ENCODE data around the gene KREMEN1. TPM values are rescaled to one million over a fixed set of nuclear protein-coding genes. Genes with fewer than 3 reads are reported as not detected.

Gene KREMEN1
- total RNA-seq, 1 donor from 2014 or later = 113 TPM

- DNase-seq = no peak
Observed at GRCh38 chr22:29049655-29050263, 23.1 kb upstream of the KREMEN1 start.

GRCh38 chr22:29050457-29050856 is 22.4 kb upstream of the KREMEN1 start:
- peak; percentile 40 for DNase-seq

- no peak for DNase-seq
Observed at GRCh38 chr22:29053048-29053702, 19.7 kb upstream of the KREMEN1 start.

- DNase-seq = no peak
Observed at GRCh38 chr22:29054251-29054767, 18.5 kb upstream of the KREMEN1 start.

- DNase-seq = peak; percentile 86
Observed at GRCh38 chr22:29055192-29055830, 17.5 kb upstream of the KREMEN1 start.

- DNase-seq = no peak
Observed at GRCh38 chr22:29056472-29056871, 16.4 kb upstream of the KREMEN1 start.

GRCh38 chr22:29060251-29060869 is 12.5 kb upstream of the KREMEN1 start:
- no peak for DNase-seq

- no peak for DNase-seq
Observed at GRCh38 chr22:29060931-29061330, 11.9 kb upstream of the KREMEN1 start.

GRCh38 chr22:29061773-29062172 is 11.1 kb upstream of the KREMEN1 start, which contains the start of gene C22orf31:
C22orf31 (minus strand) TSS chr22:29061831; CDS start chr22:29061792, 39 bp downstream.
- DNase-seq = no peak

- peak; percentile 55 for DNase-seq
Observed at GRCh38 chr22:29062286-29062821, 10.5 kb upstream of the KREMEN1 start.

- DNase-seq = no peak
Observed at GRCh38 chr22:29065468-29066190, 7.2 kb upstream of the KREMEN1 start.

GRCh38 chr22:29069463-29069862 is 3.4 kb upstream of the KREMEN1 start:
- DNase-seq = peak; percentile 54

GRCh38 chr22:29070490-29070889 is 2.3 kb upstream of the KREMEN1 start:
- DNase-seq = no peak

GRCh38 chr22:29071261-29072045 is 1.4 kb upstream of the KREMEN1 start:
- DNase-seq = peak; percentile 83

GRCh38 chr22:29072193-29072978 is 449 bp upstream of the KREMEN1 start:
- peak; percentile 94 for DNase-seq

- DNase-seq = peak; percentile 79
Observed at GRCh38 chr22:29073618-29074275, 912 bp downstream of the KREMEN1 start.

- DNase-seq = peak; percentile 54
Observed at GRCh38 chr22:29074276-29074772, 1.5 kb downstream of the KREMEN1 start.

GRCh38 chr22:29078036-29078868 is 5.4 kb downstream of the KREMEN1 start:
- DNase-seq = peak; percentile 88

GRCh38 chr22:29078869-29079207 is 6.0 kb downstream of the KREMEN1 start:
- DNase-seq = no peak

Data from tongue (tissue), 2 donors.